ENCODE measurements around the gene EXOSC1. TPM values are rescaled to one million over a fixed set of nuclear protein-coding genes. Genes with fewer than 3 reads are reported as not detected.

The EXOSC1 gene
- polyA plus RNA-seq, 1 of the 3 experiments (the other 2 are of a cell fraction): 49.0 TPM

- POLR2A ChIA-PET: no interaction called here
- TF ChIP-seq TEAD4 (IDR thresholded peaks at IDR 0.05; ENCODE audit: borderline replicate concordance, insufficient read depth) (no peak), FOSL2 (IDR thresholded peaks at IDR 0.05; ENCODE audit: borderline replicate concordance, low read depth) (no peak), SMC3 (IDR thresholded peaks at IDR 0.05; ENCODE audit: low read depth, low read length) (no peak), GABPA (IDR thresholded peaks at IDR 0.05; ENCODE audit: low read depth) (no peak), EZH2phosphoT487 (IDR thresholded peaks at IDR 0.05; ENCODE audit: borderline replicate concordance, low read depth) (no peak), ELF1 (IDR thresholded peaks at IDR 0.05) (no peak), RFX5 (IDR thresholded peaks at IDR 0.05; ENCODE audit: low read length) (no peak)
- TF ChIP-seq, protein P1, sequence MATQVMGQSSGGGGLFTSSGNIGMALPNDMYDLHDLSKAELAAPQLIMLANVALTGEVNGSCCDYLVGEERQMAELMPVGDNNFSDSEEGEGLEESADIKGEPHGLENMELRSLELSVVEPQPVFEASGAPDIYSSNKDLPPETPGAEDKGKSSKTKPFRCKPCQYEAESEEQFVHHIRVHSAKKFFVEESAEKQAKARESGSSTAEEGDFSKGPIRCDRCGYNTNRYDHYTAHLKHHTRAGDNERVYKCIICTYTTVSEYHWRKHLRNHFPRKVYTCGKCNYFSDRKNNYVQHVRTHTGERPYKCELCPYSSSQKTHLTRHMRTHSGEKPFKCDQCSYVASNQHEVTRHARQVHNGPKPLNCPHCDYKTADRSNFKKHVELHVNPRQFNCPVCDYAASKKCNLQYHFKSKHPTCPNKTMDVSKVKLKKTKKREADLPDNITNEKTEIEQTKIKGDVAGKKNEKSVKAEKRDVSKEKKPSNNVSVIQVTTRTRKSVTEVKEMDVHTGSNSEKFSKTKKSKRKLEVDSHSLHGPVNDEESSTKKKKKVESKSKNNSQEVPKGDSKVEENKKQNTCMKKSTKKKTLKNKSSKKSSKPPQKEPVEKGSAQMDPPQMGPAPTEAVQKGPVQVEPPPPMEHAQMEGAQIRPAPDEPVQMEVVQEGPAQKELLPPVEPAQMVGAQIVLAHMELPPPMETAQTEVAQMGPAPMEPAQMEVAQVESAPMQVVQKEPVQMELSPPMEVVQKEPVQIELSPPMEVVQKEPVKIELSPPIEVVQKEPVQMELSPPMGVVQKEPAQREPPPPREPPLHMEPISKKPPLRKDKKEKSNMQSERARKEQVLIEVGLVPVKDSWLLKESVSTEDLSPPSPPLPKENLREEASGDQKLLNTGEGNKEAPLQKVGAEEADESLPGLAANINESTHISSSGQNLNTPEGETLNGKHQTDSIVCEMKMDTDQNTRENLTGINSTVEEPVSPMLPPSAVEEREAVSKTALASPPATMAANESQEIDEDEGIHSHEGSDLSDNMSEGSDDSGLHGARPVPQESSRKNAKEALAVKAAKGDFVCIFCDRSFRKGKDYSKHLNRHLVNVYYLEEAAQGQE (IDR thresholded peaks at IDR 0.05; ENCODE audit: low read depth, low read length): no peak
Observed at GRCh38 chr10:97456686-97457065, 10.9 kb upstream of the EXOSC1 start.

DNA sequence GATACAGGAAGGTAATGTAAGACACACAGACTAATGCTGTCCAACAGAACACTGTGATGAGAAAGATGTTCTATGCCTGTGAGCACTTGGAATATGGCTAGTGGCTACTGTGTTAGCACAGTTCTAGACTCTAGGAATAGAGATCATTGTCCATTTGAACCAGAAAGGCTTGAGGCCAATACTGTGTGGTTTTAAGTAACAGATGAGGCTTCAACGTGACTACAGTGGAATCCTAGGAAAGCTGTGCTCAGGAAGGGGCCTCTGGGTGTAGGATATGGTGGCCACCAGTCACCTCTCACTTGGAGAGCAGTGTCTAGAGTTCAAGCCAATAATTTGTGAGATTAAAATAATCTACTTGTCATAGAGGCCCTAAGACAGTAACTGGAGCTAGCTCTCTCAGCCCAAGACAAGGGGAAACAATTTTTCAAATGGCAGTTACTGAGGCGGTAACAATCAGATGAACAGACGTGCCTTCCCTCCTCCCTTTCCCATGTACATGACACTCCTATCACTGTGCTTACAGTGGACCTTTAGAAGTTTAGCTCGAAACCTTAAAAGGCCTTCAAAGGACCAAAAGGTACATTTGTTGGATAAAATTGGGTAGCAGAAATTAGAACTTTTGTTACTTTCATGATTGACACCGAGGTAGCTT is 10.4 kb upstream of the EXOSC1 start:
- H3K79me2 ChIP-seq (ENCODE audit: insufficient read depth): peaks cover 41% of the 10 kb centered on the region
- POLR2A ChIA-PET: no interaction called here

More at GRCh38 chr10:97456686-97457065, 10.9 kb upstream of the EXOSC1 start:
- Histone ChIP-seq H3K9me2 (no peaks in the 10 kb centered on the region), H3K36me3 (replicated peaks in 1 of 2; ENCODE audit: control insufficient read depth in 1 of 2, insufficient read depth in 2 of 2, low read length in 1 of 2) (peaks cover 52 to 87% of the 10 kb centered on the region in 2 experiments), H3K27me3 (ENCODE audit: insufficient read depth) (no peaks in the 10 kb centered on the region), H2AFZ (ENCODE audit: low read depth) (no peak overlapping the region), H3K27ac (ENCODE audit: low read depth in 2 of 2, low read length in 1 of 2) (no peak overlapping the region), H3K4me1 (ENCODE audit: control insufficient read depth in 1 of 2, insufficient read depth in 2 of 2, low read depth in 1 of 2, low read length in 1 of 2) (no peaks in the 10 kb centered on the region; a peak in 1 of 4 replicates), H3K9me3 (no peaks in the 10 kb centered on the region), H3K9ac (no peak overlapping the region), H3K4me2 (no peak overlapping the region), H4K20me1 (ENCODE audit: insufficient read depth) (0 out of 2 replicates have a peak, but pooled peaks cover 7% of the 10 kb centered on the region), H3F3A (replicated peaks; ENCODE audit: insufficient read depth) (peaks cover 5% of the 10 kb centered on the region), H3K79me2 (ENCODE audit: insufficient read depth) (peaks cover 36% of the 10 kb centered on the region; the same call in 1 of the 2 replicates), H3K4me3 (ENCODE audit: low read depth in 2 of 2, low read length in 1 of 2) (no peak overlapping the region)
- WGBS (ENCODE audit: low lambda C conversion rate): 83% methylated on average over 3 of the region's 3 CpGs
- CTCF ChIA-PET: interaction anchor here (0.9 to 2.6 kb wide), 4 partner anchors 8 to 246 kb away, joined by 3 to 8 read pairs (median 5); no protein-coding TSS in a partner anchor
- DNase-seq: no peak

More for the DNA sequence above, 10.4 kb upstream of the EXOSC1 start:
- WGBS (ENCODE audit: low lambda C conversion rate): 92% methylated on average over 5 of the region's 5 CpGs
- peaks cover 5% of the 10 kb centered on the region for H3F3A ChIP-seq (replicated peaks; ENCODE audit: insufficient read depth)
- no peaks in the 10 kb centered on the region; a peak in 1 of 4 replicates for H3K4me1 ChIP-seq (ENCODE audit: control insufficient read depth in 1 of 2, insufficient read depth in 2 of 2, low read depth in 1 of 2, low read length in 1 of 2)
- no peak overlapping the region for H3K27ac ChIP-seq (ENCODE audit: low read depth in 2 of 2, low read length in 1 of 2)
- CTCF ChIA-PET: interaction anchor here (0.9 to 2.6 kb wide), 4 partner anchors 9 to 246 kb away, joined by 3 to 8 read pairs (median 5); no protein-coding TSS in a partner anchor
- no peak overlapping the region for H3K4me2 ChIP-seq
- no peaks in the 10 kb centered on the region for H3K9me2 ChIP-seq
- no peaks in the 10 kb centered on the region for H3K9me3 ChIP-seq
- no peak overlapping the region for H3K4me3 ChIP-seq (ENCODE audit: low read depth in 2 of 2, low read length in 1 of 2)
- 0 out of 2 replicates have a peak, but pooled peaks cover 7% of the 10 kb centered on the region for H4K20me1 ChIP-seq (ENCODE audit: insufficient read depth)
- DNase-seq: no peak
- H3K27me3 ChIP-seq (ENCODE audit: insufficient read depth): no peaks in the 10 kb centered on the region
- no peak overlapping the region for H2AFZ ChIP-seq (ENCODE audit: low read depth)
- TF ChIP-seq, protein P2, sequence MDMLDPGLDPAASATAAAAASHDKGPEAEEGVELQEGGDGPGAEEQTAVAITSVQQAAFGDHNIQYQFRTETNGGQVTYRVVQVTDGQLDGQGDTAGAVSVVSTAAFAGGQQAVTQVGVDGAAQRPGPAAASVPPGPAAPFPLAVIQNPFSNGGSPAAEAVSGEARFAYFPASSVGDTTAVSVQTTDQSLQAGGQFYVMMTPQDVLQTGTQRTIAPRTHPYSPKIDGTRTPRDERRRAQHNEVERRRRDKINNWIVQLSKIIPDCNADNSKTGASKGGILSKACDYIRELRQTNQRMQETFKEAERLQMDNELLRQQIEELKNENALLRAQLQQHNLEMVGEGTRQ (IDR thresholded peaks at IDR 0.05; ENCODE audit: borderline replicate concordance, low read depth, low read length): no peak
- TF ChIP-seq FOXM1 (IDR thresholded peaks at IDR 0.05; ENCODE audit: low read depth) (no peak), POLR2AphosphoS5 (IDR thresholded peaks at IDR 0.05; ENCODE audit: low read depth, low read length) (peak; percentile 14; the same call in 1 of the 2 replicates), SMC3 (IDR thresholded peaks at IDR 0.05; ENCODE audit: low read depth, low read length) (no peak)
- H3K36me3 ChIP-seq (replicated peaks in 1 of 2; ENCODE audit: control insufficient read depth in 1 of 2, insufficient read depth in 2 of 2, low read length in 1 of 2): peaks cover 49 to 86% of the 10 kb centered on the region in 2 experiments
- H3K9ac ChIP-seq: no peak overlapping the region
